Stimulated activated CD8-positive, alpha-beta memory T cell treated with anti-CD3 and anti-CD28 coated beads, Interleukin-4, amount 100 ng/mL, for 4 hours (primary cell): ENCODE data around the gene CCNA2.

Source experiments
- DNase-seq, 2 donors: peaks; one replicate each; pipeline ENCODE4 v3.0.0-alpha.2; 2020; ENCODE audit warnings: low read depth in 2 of 2, low spot score in 1 of 2

CCNA2 gene

GRCh38 chr4:121806411-121806810 is 17.3 kb downstream of the CCNA2 start:
- DNase-seq, result no peak

GRCh38 chr4:121801715-121802075 is 22.0 kb downstream of the CCNA2 start:
- no peak for DNase-seq

DNA sequence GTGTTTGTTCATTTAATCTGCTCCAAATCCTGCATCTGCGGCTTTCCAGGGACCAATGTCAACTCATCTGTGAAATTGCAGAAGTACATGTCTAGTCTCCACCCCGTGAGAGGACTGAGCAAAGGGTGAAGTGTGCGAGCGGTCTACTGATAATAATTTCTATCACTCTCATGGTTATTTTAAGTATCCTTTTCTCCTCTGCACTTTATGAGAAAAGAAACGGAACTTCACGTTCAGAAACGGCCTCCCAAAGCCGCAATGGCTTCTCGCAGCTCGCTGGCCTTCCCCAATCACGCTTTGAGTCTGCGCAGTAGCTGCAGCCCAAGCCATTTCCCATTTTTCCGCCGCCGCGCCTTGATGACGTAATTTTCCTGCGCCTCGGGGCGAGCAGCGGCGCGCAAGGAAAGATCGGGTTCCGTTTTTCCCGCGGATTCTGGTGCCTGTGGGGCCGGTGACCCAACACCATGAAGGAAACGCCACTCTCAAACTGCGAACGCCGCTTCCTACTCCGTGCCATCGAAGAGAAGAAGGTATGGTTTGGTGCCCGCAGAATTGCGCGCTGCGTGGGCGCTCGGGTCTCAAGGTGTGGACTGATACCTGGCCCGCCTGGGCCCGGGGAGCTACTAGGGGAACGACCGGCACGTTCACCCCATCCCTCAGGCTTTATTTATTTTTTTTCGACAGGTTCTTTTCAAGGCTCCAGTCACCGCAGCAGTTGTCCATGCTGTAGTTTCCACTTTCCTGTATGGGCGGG is 22.5 kb downstream of the CCNA2 start, which contains the start of gene EXOSC9:
Gene EXOSC9 (plus strand): TSS at position 363 of the 754 bp plus-strand sequence. CDS start 102 bp downstream, at position 465.
- peak; percentile 86 to 95 for DNase-seq

DNA sequence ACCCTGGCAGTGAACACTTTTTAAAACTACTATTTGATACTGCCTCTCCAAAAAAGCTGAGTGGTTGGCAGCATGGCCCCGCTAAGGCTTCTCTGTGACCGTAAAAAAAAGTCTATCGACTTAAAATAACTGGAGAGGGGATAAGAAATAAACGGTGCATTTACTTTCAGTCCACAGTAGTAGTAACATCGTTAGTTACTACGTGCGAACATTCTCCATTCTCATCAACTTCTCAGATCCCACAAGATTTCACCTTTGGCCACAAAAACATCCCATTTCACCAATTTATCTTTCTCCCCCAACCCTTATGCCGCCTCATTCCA is 23.1 kb downstream of the CCNA2 start:
- DNase-seq, result no peak

DNA sequence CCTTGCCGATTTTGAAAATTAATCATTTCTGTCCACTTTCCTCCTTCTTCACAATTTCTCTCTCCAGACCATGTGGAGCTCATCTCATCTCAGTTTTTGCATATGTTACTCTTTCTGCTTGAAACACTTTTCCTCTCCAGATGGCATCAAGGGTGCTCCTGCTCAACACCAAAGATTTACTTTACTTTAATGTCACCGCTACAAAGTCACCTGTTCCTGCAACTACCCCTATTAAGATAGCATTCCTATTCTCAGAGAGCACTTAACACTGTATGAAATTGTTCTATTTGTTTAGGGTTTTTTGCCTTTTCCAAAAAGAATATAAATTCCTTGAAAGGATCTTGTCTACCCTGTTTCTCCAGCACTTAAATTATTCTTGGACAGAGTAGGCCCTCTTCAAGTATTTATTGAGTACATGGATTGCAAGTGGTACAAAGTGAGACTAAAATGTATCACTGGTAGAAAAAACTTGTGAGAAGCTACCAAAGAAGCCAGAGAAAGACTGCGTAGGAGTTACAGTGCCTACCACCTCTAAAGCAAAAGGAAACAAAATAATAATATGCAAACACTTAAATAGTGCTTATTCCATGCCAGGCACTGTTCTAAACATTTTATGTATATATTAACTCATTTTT is 23.7 kb downstream of the CCNA2 start:
- no peak for DNase-seq

DNA sequence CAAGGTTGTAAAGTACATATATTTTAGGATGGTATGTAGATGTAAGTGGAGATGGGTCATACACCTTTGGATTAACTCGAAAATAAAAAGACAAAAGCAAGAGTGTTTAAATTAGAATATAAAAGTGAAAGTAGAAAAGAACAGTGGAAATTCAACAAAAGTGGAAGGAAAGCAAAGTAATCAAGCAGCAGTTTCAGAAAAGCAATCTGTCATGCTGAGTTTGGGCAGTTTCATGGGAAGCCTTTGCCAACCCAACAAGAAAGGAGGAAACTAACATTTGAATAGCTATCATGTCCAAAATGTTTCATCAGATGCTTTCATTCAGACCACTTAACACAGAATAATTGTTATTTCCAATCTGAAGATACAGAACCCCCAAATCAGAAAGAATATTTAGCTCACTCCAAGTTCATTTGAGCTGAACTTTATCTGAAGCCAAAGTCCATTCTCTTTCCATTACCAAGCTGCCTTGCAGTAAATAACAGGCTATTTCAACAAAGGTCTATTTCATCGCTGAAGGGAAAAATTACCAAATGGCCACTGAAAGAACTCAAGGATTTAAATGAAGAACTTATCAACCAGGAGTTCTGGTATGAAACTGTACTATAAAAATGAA is 24.4 kb downstream of the CCNA2 start:
- DNase-seq, result no peak

DNA sequence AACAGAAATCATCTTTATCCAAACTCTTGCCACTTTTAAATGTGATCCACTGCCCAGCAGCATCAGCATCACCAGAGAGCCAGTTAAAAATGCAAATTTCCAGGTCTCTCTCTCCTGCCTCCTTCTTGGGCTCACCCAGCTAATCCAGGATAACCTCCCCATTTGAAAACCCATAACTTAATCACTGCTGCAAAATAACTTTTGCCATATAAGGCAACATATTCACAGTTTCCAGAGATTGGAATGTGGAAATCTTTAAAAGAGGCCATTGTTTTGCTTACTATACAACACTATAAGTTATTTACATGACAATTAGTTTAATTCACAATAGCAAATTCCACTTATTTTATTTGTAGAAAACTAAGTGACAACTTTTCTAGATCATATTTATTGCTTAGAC is 27.4 kb downstream of the CCNA2 start:
- no peak for DNase-seq

- no peak for DNase-seq
Observed at GRCh38 chr4:121794505-121795188, 29.0 kb downstream of the CCNA2 start.

DNA sequence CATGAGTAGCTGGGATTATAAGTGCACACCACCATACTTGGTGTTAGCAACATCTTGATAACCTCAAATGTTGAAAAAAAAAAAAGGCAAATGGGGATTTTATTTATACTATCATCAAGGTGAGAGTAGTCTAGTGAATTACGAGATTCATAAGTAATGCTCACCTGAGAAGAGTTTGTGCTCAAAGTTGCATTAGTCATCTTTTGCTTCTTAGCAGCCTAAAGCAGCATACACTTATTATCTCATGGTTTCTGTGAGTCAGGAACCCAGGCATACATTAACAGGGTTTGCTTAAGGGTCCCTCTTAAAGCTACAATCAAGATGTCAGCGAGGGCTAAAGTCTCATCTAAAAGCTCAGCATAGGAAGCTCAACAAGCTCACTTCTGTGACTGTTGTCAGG is 30.7 kb downstream of the CCNA2 start:
- no peak for DNase-seq

DNA sequence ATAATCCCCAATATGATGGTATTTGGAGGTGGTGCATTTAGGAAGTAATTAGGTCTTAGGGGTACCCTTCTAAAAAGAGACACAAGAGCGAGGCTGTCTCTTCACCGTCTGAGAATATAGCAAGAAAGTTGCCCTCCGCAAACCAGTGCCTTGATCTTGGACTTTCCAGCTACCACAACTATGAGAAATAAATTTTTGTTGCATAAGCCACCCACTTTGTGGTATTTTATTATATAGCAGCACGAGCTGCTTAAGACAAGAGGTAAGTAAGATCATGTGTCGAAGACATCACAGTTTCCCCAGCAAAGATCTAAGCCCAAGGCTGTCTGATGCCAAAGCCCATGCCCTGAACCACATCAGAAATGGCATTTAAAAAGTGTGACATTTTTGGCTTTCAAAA is 32.2 kb downstream of the CCNA2 start:
- DNase-seq, result no peak

DNA sequence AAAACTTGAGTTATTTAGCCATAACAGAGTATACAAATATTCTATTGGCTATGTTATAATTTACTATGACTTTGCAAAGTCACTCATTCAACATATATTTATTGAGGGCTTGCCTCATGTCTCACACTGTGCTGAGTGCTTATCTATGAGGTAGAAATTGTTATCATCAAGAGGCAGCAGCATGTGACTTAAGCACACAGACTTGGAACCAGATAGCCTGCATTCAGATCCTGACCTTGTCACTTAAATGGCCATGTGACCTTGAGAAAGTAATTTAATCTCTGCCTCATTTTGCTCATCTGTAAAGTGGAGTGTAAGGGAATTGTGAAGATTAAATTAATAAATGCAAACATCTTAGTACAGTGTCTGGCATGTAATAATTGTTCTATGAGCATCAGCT is 32.7 kb downstream of the CCNA2 start:
- no peak for DNase-seq

- DNase-seq, result no peak
Observed at GRCh38 chr4:121789960-121790829, 33.5 kb downstream of the CCNA2 start.

DNA sequence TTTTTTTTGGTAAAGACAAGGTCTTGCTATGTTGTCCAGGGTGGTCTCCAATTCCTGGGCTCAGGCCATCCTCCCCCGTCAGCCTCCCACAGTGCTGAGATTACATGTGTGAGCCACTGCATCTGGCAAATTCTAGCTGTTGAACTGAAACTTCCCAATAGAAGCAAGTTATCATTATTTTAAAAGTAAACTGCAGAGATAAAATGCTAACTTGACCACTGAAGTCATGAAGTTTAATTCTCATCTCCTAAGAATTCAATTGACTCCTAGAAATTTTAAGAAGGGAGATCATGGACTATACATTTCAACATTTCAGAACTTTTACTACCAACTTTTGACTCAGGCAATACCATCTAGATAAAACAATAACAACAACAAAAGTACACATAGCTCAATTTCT is 34.2 kb downstream of the CCNA2 start:
- DNase-seq, result no peak

DNA sequence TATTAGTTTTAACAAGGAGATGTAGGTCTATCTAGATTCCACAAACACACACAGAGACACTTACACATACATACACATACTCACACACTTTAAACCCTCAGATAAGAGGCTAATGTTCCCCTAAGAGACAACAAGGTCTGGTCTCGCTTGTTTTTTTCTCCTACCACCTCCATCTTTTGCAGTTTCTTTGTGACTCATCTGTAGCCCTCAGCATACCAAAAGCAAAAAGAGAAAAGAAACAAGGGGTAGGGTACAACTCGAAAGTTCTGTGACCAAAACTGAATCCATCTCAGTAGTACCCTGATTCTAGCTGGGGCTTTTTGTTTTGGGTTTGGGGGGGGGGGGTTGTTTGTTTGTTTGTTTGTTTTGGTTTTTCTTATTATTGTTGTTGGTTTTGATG is 34.8 kb downstream of the CCNA2 start:
- no peak for DNase-seq

DNA sequence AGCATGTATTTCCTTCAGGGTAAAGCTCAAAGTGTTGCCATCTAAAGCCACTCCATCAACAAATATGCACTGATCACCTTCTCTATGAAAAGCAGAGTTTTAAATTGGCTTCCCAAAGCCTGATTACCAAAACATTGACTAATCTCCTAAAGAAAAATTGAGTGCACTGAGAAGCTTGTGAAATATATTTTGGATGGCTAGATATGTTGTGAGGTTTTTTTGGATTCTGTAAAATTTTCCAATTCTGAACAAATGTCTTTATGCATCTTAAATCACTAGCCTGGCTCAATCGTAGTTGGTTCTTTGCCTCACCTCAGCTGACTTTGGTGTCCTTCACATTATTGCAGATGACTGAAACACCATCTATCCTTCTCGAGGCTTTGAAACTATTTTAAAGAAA is 37.5 kb downstream of the CCNA2 start:
- DNase-seq, result no peak

GRCh38 chr4:121785479-121785878 is 38.2 kb downstream of the CCNA2 start:
- no peak for DNase-seq

- DNase-seq, result no peak
Observed at GRCh38 chr4:121784975-121785374, 38.7 kb downstream of the CCNA2 start.

DNA sequence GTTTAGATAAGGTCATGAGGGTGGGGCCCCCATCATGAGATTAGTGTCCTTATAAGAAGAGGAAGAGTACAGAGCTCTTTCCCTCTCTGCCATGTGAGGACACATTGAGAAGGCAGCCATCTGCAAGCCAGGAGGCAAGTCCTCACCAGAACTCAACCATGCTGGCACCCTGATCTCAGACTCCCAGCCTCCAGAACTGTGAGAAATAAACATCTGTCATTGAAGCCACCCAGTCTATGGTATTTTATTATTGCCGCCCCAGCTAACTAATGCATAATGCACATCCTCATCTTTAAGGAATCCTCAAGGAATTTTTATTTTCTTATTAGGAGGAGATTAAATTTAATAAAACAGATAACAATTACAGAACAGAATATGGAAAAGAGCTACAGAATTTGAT is 39.3 kb downstream of the CCNA2 start:
- DNase-seq, result no peak

DNA sequence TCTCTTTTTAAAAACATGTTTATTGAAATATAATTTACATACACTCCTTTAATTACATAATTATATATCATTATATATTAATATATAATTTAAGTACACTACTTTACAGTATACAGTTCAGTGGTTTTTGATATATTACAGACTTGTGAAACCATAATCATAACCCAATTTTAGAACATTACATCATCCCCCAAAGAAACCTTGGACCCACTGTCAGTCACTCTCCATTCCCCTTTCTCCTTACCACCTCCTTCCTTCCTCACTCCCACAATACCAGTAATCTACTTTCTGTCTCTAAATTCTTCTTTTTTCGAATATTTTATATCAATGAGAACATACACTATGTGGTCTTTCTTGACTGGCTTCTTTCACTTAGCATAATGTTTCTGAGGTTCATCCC is 40.5 kb downstream of the CCNA2 start:
- no peak for DNase-seq

DNA sequence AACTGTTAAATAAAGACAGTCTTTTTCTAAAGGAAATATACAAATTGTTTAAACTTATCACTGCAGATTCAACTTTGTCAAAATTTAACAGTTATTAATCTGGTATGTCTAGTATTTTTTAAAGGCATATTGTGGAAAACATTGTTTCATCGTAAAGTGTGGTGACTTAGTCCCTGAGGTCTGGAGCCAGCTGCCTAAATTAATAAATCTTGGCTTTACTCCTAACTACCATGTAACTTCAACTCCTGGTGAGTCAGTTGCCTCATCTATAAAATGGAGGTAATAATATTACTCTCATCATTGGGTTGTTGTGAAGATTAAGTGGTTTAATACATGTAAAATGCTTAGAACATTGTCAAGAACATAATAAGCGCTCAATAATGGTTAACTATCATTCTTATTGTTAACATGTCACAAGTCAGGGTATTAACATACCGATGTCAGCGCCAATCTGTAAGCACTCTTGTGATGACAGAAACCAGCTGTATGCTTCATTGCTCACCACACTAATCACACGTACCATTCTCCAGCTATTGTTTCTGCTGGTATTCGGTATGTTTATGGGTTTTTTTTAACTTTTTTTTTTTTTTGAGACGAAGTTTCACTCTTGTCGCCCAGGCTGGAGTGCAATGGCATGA is 44.6 kb downstream of the CCNA2 start:
- no peak for DNase-seq

DNA sequence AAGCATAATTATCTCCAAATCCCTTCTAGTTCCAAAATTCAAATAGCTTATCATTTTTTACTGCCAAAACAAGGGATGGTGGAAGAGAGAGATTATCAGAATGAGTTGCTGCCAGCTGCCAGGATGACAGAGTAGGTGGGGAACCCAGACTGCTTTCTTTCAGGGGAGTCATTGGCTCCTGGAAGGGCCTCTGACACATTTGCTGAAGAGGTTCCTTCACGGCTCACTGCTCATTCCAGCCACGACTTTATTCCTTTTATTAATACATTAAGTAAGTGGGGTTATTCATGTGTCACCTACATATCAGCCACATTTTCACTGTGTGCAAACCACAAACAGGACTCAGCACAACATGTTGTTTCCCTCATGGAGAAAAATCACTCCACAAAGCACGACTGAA is 46.1 kb downstream of the CCNA2 start:
- DNase-seq, result no peak
